LNCaP clone FGC (cell line): ENCODE results near the gene TCL1A.
A peak's percentile ranks its signal among the peaks of the same experiment; 100 is the strongest.
"Not testable (repeated sequence)": the region's sequence is repeated elsewhere in the genome, so short reads cannot be mapped to it uniquely, and the experiment has no call there.

ENCODE experiments used
- DNase-seq: peaks from one replicate; pipeline ENCODE4 v3.0.0-alpha.2; 2011; ENCODE audit warnings: low read depth
- H3K4me3 ChIP-seq: 2 replicates; pipeline ENCODE4 v1.5.1; 2011; ENCODE audit warnings: mild to moderate bottlenecking, low read depth, low read length, control low read depth
- CTCF ChIP-seq: IDR thresholded peaks from 2 replicates; pipeline ENCODE4 v1.5.1; 2012; ENCODE audit warnings: mild to moderate bottlenecking; ENCODE audit not compliant: control insufficient read depth, insufficient read depth; ENCODE audit errors: extremely low read depth

TCL1A gene

GRCh38 chr14:95756127-95756526, 42.2 kb upstream of the TCL1A start:
- TF ChIP-seq CTCF = no peak

GRCh38 chr14:95741781-95742180, 27.9 kb upstream of the TCL1A start:
- DNase-seq = no peak
- no peak overlapping the region for H3K4me3 ChIP-seq
- TF ChIP-seq CTCF = no peak

More at GRCh38 chr14:95756127-95756526, 42.2 kb upstream of the TCL1A start:
- no peak for DNase-seq
- H3K4me3 ChIP-seq = no peak overlapping the region

GRCh38 chr14:95741038-95741490, 27.1 kb upstream of the TCL1A start:
- TF ChIP-seq CTCF = no peak
- DNase-seq = peak; percentile 43
- no peak overlapping the region for H3K4me3 ChIP-seq

GRCh38 chr14:95739356-95739755, 25.4 kb upstream of the TCL1A start:
- no peak for TF ChIP-seq CTCF
- no peak for DNase-seq
- no peak overlapping the region for H3K4me3 ChIP-seq

GRCh38 chr14:95733212-95733611, 19.3 kb upstream of the TCL1A start:
- no peak for DNase-seq
- H3K4me3 ChIP-seq = no peak overlapping the region
- TF ChIP-seq CTCF = no peak

- no peak for TF ChIP-seq CTCF
- no peak overlapping the region for H3K4me3 ChIP-seq
- DNase-seq = no peak
These were observed 16.2 kb upstream of the TCL1A start for GRCh38 chr14:95730126-95730525.

- DNase-seq, H3K4me3 ChIP-seq: not testable (repeated sequence)
These were observed 15.6 kb upstream of the TCL1A start for GRCh38 chr14:95729402-95730028.
